ENCODE results near the gene TMEM253.

Gene TMEM253

GRCh38 chr14:21103710-21104447, 3.0 kb downstream of the TMEM253 start:
- DNase-seq (ENCODE audit: low spot score) (peak; percentile 81), FAIRE-seq (no peak)

GRCh38 chr14:21104448-21105060, 3.7 kb downstream of the TMEM253 start:
- peak; percentile 54 for DNase-seq (ENCODE audit: low spot score)
- no peak for FAIRE-seq

GRCh38 chr14:21105095-21105494, 4.2 kb downstream of the TMEM253 start:
- no peak for FAIRE-seq

GRCh38 chr14:21106176-21106497, 5.3 kb downstream of the TMEM253 start:
- DNase-seq (ENCODE audit: low spot score) (no peak), FAIRE-seq (no peak)

More at GRCh38 chr14:21105095-21105494, 4.2 kb downstream of the TMEM253 start:
- DNase-seq (ENCODE audit: low spot score) = no peak

GRCh38 chr14:21106498-21107282, 5.8 kb downstream of the TMEM253 start:
- no peak for FAIRE-seq
- peak; percentile 31 for DNase-seq (ENCODE audit: low spot score)

- FAIRE-seq (no peak), DNase-seq (ENCODE audit: low spot score) (peak; percentile 54)
Measured at GRCh38 chr14:21107283-21107800, 6.5 kb downstream of the TMEM253 start.

- FAIRE-seq = no peak
Measured at GRCh38 chr14:21108791-21109190, 7.9 kb downstream of the TMEM253 start.

GRCh38 chr14:21109377-21110138, 8.7 kb downstream of the TMEM253 start:
- FAIRE-seq = no peak

More at GRCh38 chr14:21108791-21109190, 7.9 kb downstream of the TMEM253 start:
- no peak for DNase-seq (ENCODE audit: low spot score)

GRCh38 chr14:21112255-21112654, 11.4 kb downstream of the TMEM253 start:
- no peak for DNase-seq (ENCODE audit: low spot score)
- no peak for FAIRE-seq

More at GRCh38 chr14:21109377-21110138, 8.7 kb downstream of the TMEM253 start:
- no peak for DNase-seq (ENCODE audit: low spot score)

GRCh38 chr14:21113369-21113768, 12.5 kb downstream of the TMEM253 start:
- DNase-seq (ENCODE audit: low spot score) (no peak), FAIRE-seq (no peak)

GRCh38 chr14:21118933-21119332, 18.1 kb downstream of the TMEM253 start:
- FAIRE-seq = no peak

GRCh38 chr14:21120686-21121085, 19.8 kb downstream of the TMEM253 start:
- FAIRE-seq = no peak
- DNase-seq (ENCODE audit: low spot score) = no peak

More at GRCh38 chr14:21118933-21119332, 18.1 kb downstream of the TMEM253 start:
- DNase-seq (ENCODE audit: low spot score) = no peak

- no peak for DNase-seq (ENCODE audit: low spot score)
Measured at GRCh38 chr14:21121122-21121521, 20.3 kb downstream of the TMEM253 start.

GRCh38 chr14:21123429-21123828, 22.6 kb downstream of the TMEM253 start:
- DNase-seq (ENCODE audit: low spot score) (no peak), FAIRE-seq (no peak)

More at GRCh38 chr14:21121122-21121521, 20.3 kb downstream of the TMEM253 start:
- FAIRE-seq = no peak

GRCh38 chr14:21133901-21134300, 33.0 kb downstream of the TMEM253 start:
- DNase-seq (ENCODE audit: low spot score) (no peak), FAIRE-seq (no peak)

- FAIRE-seq (no peak), DNase-seq (ENCODE audit: low spot score) (peak; percentile 27)
Measured at GRCh38 chr14:21136024-21136423, 35.2 kb downstream of the TMEM253 start.

- DNase-seq (ENCODE audit: low spot score) (no peak), FAIRE-seq (no peak)
Measured at GRCh38 chr14:21142357-21142756, 41.5 kb downstream of the TMEM253 start.

- FAIRE-seq (no peak), DNase-seq (ENCODE audit: low spot score) (no peak)
Measured at GRCh38 chr14:21145437-21145836, 44.6 kb downstream of the TMEM253 start.

- FAIRE-seq (no peak), DNase-seq (ENCODE audit: low spot score) (no peak)
Measured at GRCh38 chr14:21149641-21150367, 48.9 kb downstream of the TMEM253 start.

All from RCC 7860 (cell line).